Adipocyte (in vitro differentiated cells): Measurements from ENCODE around the gene ARHGAP25.

Experiments
- DNase-seq: peaks from one replicate; pipeline ENCODE4 v3.0.0-alpha.2; 2015; ENCODE audit warnings: low read depth
- H3K27me3 ChIP-seq: replicated peaks from 2 replicates; pipeline ENCODE4 v1.7.0; 2013; ENCODE audit warnings: mild to moderate bottlenecking, low read length, moderate library complexity; ENCODE audit not compliant: control insufficient read depth, insufficient read depth
- H3K36me3 ChIP-seq: 2 replicates; pipeline ENCODE4 v1.7.0; 2013; ENCODE audit warnings: low read length, mild to moderate bottlenecking, moderate library complexity; ENCODE audit not compliant: control insufficient read depth, insufficient read depth, severe bottlenecking
- H3K4me1 ChIP-seq: 2 replicates; pipeline ENCODE4 v1.7.0; 2013; ENCODE audit warnings: mild to moderate bottlenecking, low read length, moderate library complexity; ENCODE audit not compliant: control insufficient read depth, insufficient read depth
- H3K4me3 ChIP-seq: 2 replicates; pipeline ENCODE4 v1.7.0; 2013; ENCODE audit warnings: mild to moderate bottlenecking, low read length, moderate library complexity
- H3K9ac ChIP-seq: 2 replicates; pipeline ENCODE4 v1.7.0; 2013; ENCODE audit warnings: mild to moderate bottlenecking, low read length, moderate library complexity
- H3K9me3 ChIP-seq: 2 replicates; pipeline ENCODE4 v1.7.0; 2013; ENCODE audit warnings: mild to moderate bottlenecking, low read length, moderate library complexity; ENCODE audit not compliant: control insufficient read depth

The ARHGAP25 gene

DNA sequence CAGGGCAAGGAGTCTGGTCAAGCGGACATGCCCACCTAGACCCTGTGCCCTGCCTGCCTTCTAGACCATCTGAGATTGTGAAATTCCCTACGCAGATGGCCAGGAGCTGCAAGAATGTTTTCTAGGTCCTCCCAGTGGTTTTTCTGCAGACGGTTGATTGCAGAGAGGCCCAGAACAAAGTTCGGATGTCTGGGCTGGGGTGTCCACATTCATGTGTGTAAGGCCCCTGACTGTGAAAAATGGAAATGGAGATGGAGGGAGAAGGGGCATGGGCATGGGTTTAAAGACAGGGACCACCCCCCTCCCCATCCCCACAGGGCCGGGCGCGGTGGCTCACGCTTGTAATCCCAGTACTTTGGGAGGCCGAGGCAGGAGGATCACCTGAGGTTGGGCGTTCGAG is 11.8 kb downstream of the ARHGAP25 start:
- Histone ChIP-seq H3K9ac (no peak overlapping the region), H3K4me1 (no peaks in the 10 kb centered on the region), H3K36me3 (no peaks in the 10 kb centered on the region), H3K4me3 (no peak overlapping the region), H3K27me3 (no peaks in the 10 kb centered on the region), H3K9me3 (no peaks in the 10 kb centered on the region)
- no peak for DNase-seq

DNA sequence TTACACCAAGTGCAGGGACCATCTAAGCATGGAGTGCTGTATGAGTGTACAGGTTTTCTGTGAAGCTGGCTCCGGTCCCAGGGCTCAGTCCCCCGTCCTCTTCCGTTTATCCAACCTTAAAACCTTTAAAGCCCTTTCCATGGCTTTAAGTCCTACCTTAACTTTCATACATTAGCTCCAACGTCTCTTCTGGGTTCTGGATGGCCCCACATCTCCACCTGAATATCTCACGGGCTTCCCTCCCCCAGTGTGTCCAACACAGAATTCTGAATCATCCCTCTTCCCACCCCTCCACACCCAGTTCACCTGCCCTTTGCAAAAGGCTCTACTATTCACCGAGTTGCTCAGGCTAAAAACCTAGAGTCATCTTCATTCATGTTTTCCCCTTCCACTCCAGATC is 12.8 kb downstream of the ARHGAP25 start:
- Histone ChIP-seq H3K9ac (no peak overlapping the region), H3K27me3 (no peaks in the 10 kb centered on the region), H3K4me1 (no peaks in the 10 kb centered on the region), H3K9me3 (no peaks in the 10 kb centered on the region), H3K4me3 (no peak overlapping the region), H3K36me3 (no peaks in the 10 kb centered on the region)
- DNase-seq, result no peak

DNA sequence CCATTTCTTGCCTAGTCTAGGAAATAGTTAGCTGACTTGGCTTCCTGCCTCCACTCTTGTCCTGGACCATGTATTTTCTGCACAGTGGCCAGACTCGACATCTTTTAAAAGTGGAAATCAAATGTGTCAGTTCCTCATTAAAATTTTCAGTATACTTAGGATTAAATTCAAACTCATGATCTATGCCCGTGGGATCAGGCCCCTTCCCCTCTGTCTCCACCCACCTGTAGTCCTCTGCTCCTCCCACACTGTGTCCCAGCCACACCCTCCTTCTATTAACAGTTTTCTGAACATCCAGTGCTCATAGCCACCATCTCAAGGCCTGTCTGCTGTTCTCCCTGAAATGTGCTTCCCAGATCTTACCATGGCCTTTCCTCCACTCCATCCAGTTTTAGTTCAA is 13.3 kb downstream of the ARHGAP25 start:
- no peak for DNase-seq
- Histone ChIP-seq H3K4me3 (no peak overlapping the region), H3K4me1 (no peaks in the 10 kb centered on the region), H3K9ac (no peak overlapping the region), H3K36me3 (no peaks in the 10 kb centered on the region), H3K27me3 (no peaks in the 10 kb centered on the region), H3K9me3 (no peaks in the 10 kb centered on the region)

DNA sequence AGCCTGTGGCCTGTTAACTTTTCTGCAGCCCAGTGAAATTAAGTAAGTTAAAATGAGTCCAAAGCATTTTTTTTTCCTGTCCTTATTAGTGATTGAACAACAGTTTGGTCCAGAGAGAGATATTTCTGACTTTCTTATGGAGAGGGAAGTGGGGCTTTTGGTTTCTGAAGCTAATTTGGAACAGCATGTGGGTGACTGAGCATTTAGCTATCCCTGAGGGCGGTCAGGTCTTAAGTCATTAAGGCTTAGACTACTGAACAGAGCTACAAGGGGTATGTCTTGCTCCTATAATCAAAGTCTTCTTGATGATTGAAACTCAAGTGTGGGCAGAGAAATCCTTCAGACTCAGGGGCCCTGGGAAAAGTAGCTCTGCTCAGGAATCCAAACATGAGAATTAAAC is 14.0 kb downstream of the ARHGAP25 start:
- H3K4me3 ChIP-seq, result no peak overlapping the region
- H3K27me3 ChIP-seq, result no peaks in the 10 kb centered on the region
- H3K4me1 ChIP-seq, result no peaks in the 10 kb centered on the region
- no peaks in the 10 kb centered on the region for H3K9me3 ChIP-seq
- no peaks in the 10 kb centered on the region for H3K36me3 ChIP-seq
- no peak for DNase-seq
- H3K9ac ChIP-seq, result no peak overlapping the region

DNA sequence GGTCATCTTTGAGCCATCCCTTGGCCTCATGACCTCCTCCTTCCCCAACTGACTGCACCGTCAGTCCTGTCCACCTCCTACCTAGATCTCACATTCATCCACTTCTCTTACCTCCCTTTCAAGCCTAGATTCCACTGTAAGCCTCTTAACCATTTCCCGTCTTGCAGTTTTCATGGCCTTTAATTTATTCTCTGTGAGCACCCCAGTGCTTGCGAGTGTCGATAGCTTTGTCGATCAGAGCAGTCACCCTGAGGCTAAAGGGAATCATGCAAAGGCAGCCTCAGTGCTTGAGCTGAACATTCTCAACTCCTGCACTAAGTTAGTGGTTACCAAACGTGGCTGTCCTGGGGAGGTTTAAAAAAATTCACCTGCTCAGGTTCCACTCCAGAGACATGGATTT is 14.7 kb downstream of the ARHGAP25 start:
- Histone ChIP-seq H3K4me3 (no peak overlapping the region), H3K4me1 (no peaks in the 10 kb centered on the region), H3K9me3 (no peaks in the 10 kb centered on the region), H3K36me3 (no peaks in the 10 kb centered on the region), H3K9ac (no peak overlapping the region), H3K27me3 (no peaks in the 10 kb centered on the region)
- DNase-seq, result no peak

DNA sequence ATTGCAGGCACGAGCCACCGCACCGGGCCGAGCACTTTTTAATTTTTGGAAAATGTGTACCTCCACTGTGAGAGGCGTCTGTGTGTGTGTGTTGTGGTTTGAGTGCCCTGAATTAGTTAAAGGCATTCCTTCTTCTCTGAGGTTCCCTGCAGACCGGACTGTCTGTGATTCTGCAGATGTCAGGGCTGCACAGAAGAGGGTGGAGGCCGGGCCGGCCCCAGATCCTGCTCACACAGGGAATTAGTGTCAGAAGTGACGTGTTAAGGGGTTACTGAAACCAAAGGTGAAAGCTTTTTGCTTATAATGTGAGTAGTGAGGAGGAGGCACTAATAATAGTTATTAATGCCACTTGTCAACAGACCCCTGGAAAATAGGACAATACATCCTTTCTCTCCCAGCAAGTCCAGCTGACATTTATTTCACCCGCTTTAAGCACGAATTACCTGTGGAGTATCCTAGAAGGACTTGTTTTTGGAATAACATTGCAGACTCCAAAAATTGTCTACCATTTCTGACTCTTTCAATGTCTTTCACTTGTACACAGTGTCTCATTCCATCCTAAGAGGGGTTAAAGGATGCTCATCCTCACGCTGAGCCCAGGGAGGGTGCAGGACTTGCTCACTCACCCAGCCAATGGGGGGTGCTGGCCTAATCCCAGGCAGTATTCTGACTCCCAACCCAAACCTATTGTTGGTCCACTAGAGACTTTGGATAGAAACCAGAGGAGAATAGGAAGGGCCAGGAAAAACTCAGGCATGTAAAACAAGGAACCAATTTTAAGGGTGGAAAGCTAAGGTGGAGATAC is 16.2 kb downstream of the ARHGAP25 start:
- no peaks in the 10 kb centered on the region for H3K4me1 ChIP-seq
- H3K36me3 ChIP-seq, result no peaks in the 10 kb centered on the region
- DNase-seq, result no peak
- peak overlapping the region; percentile 2 for H3K9ac ChIP-seq
- no peaks in the 10 kb centered on the region for H3K9me3 ChIP-seq
- no peaks in the 10 kb centered on the region for H3K27me3 ChIP-seq
- no peak overlapping the region for H3K4me3 ChIP-seq

DNA sequence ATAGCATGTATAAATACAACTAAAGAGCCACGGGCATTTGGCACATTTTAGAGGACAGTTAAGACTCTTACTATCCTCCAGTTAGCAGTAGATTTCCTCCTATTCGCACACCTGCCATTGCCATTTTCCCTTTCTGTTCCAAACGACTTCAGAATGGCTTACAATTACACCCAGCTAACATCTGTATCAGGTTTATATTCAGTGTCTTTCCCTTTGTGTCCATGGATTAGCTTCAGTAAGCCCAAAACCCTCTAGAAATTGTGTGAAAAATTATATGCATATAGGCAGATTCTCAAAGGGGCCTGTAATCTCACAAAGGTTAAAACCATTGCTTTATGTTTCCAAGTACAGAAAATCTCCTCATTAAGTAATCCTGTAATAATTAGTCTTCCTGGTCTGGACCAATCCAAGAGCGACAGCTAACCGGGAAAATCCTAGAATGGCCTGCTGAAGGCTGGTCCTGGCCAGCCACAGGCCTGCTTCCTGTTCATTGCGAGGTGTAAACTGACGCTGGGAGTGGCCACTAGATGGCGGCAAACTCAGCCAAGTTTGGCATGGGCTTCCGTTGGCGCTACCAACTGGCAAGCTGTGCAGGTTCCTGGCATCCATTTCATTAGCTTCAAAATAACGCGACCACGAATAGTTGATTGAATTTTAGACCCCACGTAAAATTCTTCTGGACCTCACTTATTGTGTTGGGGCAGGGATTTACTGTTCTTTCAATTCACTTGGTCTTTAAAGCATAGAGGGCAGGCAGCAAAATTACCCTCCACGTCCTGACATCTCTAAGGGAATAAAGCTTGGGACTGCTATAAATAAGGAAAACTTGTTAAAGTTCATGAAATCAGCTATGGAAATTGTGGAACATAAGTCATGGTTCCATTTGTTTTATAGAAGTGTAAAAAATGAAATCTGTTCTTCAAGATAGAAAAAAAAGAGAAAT is 17.1 kb downstream of the ARHGAP25 start:
- no peaks in the 10 kb centered on the region for H3K27me3 ChIP-seq
- H3K9ac ChIP-seq, result peak overlapping the region; percentile 2
- no peaks in the 10 kb centered on the region for H3K4me1 ChIP-seq
- H3K36me3 ChIP-seq, result no peaks in the 10 kb centered on the region
- DNase-seq, result peak; percentile 95
- peak overlapping the region; percentile 43 for H3K4me3 ChIP-seq
- H3K9me3 ChIP-seq, result no peaks in the 10 kb centered on the region

DNA sequence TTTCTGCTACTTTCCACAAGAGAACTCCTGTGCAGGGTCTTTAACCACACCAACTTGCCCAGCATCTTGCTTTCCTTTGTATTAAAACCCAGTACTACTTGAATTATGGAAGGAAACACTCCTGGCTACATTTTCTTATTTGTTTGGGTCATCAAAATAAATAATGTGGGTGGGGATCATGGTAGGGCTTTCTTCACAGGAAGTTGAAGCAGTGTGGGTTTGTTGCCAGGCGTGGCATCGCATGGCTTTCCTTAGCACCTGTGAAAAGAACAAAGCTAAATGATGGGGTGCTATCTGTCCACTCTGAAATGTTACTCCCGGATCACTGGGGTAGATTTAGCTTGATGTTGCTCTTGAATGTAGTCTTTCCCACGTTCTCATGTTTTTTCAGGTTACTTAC is 18.7 kb downstream of the ARHGAP25 start:
- Histone ChIP-seq H3K4me1 (no peaks in the 10 kb centered on the region), H3K9me3 (no peaks in the 10 kb centered on the region), H3K36me3 (no peaks in the 10 kb centered on the region), H3K9ac (no peak overlapping the region), H3K27me3 (no peaks in the 10 kb centered on the region), H3K4me3 (no peak overlapping the region)
- no peak for DNase-seq

DNA sequence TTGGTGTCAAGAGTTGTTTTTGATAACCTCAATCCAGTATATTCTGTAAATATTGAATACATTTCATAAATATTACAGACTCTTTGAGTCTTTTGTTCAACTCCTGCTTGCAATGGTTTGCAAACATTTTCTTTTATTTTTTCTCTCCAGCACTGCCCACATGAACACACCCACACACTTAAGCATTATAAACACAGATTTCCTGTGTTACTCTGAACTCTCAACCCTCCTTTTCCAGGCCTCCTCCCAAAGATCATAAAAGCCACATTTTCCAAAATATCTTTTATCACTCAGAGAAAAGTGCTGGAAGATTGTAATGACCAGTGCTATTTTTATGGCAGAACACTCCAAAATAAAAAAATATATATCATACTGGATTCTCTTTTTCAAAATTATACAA is 20.5 kb downstream of the ARHGAP25 start:
- Histone ChIP-seq H3K4me1 (no peaks in the 10 kb centered on the region), H3K27me3 (no peaks in the 10 kb centered on the region), H3K9me3 (no peaks in the 10 kb centered on the region), H3K4me3 (no peak overlapping the region), H3K36me3 (no peaks in the 10 kb centered on the region), H3K9ac (no peak overlapping the region)
- DNase-seq, result peak; percentile 22

DNA sequence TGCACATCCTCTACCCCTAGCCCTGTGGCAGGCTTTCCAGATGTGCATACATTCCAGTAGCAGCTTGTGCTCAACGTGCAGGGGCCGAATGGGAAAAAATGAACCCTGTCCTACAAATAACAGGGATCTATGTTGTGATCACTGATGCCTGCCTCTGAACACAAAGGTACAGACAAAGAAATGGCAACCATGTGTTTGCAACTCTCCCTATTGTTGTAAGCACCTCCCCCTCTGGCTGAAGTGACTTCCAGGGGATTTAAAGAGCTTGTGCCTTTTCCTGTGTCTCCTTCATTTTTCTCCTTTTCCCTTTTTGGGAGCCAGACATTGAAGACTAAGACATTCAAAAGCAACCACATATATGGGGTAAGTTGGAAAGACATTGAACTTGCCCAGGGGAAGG is 21.6 kb downstream of the ARHGAP25 start:
- Histone ChIP-seq H3K36me3 (no peaks in the 10 kb centered on the region), H3K4me3 (no peak overlapping the region)
- no peak for DNase-seq

DNA sequence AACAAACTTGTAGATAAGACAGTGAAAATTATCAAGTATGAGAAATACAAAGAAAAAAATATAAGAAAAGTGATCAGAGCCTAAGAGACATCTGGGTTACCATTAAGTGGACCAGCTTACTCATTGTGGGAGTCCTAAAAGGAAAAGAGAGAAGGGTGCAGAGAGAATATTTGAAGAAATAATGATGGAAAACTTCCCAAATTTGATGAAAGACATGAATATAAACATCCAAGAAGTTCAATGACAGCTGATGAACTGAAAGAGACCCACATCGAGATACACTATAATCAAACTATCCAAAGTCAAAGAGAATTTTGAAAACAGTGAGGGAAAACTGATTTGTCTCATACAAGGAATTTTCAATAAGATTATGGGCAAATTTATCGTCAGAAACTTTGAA is 22.5 kb downstream of the ARHGAP25 start:
- Histone ChIP-seq H3K4me1 (no peaks in the 10 kb centered on the region), H3K9ac (no peak overlapping the region), H3K27me3 (no peaks in the 10 kb centered on the region), H3K4me3 (no peak overlapping the region), H3K9me3 (no peaks in the 10 kb centered on the region), H3K36me3 (no peaks in the 10 kb centered on the region)
- DNase-seq, result no peak

More for the DNA sequence above, 21.6 kb downstream of the ARHGAP25 start:
- no peak overlapping the region for H3K9ac ChIP-seq
- no peaks in the 10 kb centered on the region for H3K9me3 ChIP-seq
- H3K27me3 ChIP-seq, result no peaks in the 10 kb centered on the region
- no peaks in the 10 kb centered on the region for H3K4me1 ChIP-seq
